ENCODE data around the gene IFIT1B. TPM values are rescaled to one million over a fixed set of nuclear protein-coding genes. Genes with fewer than 3 reads are reported as not detected.

Gene IFIT1B
- total RNA-seq, 1 donor from 2014 or later: not detected

DNA sequence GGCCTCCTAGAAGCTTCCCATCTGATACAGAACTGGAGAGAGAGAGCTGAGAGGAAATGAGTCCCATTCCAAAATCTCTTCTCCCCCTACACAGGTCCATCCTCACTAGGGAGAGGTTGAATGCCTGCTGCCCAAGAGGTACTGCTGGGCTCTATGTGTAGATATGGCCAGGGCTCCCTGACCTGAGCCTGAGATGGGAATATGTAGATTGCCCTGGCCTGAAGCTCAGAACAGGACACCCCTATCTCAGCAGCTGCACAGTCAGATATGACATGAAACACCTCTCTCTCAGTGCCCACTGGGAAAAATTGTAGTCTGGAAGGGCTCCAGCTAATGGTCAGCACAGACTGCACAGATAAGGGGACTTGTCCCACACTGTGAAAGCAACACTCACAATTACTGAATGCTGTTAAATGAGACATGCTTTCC, 3.1 kb upstream of the IFIT1B start:
- no peaks in the 10 kb centered on the region for H3K36me3 ChIP-seq
- H3K27ac ChIP-seq: peak overlapping the region; percentile 76
- peak in 1 of 2 donors; percentile 85 for DNase-seq (ENCODE audit: extremely low spot score in 2 of 2)
- H3K27me3 ChIP-seq: no peaks in the 10 kb centered on the region
- TF ChIP-seq POLR2AphosphoS5 (IDR thresholded peaks at IDR 0.05; ENCODE audit: insufficient read depth in 1 of 2, low read depth in 1 of 2) (no peak), POLR2A (IDR thresholded peaks at IDR 0.05) (no peak)
- TF ChIP-seq, protein P1, sequence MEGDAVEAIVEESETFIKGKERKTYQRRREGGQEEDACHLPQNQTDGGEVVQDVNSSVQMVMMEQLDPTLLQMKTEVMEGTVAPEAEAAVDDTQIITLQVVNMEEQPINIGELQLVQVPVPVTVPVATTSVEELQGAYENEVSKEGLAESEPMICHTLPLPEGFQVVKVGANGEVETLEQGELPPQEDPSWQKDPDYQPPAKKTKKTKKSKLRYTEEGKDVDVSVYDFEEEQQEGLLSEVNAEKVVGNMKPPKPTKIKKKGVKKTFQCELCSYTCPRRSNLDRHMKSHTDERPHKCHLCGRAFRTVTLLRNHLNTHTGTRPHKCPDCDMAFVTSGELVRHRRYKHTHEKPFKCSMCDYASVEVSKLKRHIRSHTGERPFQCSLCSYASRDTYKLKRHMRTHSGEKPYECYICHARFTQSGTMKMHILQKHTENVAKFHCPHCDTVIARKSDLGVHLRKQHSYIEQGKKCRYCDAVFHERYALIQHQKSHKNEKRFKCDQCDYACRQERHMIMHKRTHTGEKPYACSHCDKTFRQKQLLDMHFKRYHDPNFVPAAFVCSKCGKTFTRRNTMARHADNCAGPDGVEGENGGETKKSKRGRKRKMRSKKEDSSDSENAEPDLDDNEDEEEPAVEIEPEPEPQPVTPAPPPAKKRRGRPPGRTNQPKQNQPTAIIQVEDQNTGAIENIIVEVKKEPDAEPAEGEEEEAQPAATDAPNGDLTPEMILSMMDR (IDR thresholded peaks at IDR 0.05): no peak
- no peak overlapping the region for H3K4me3 ChIP-seq
- peaks cover 19% of the 10 kb centered on the region for H3K4me1 ChIP-seq
- intact Hi-C loops (cut with DNase I): loop anchor here (5.0 kb wide), 1 partner anchor 1357 kb away; no protein-coding TSS in a partner anchor
- H3K9me3 ChIP-seq: no peaks in the 10 kb centered on the region

GRCh38 chr10:89379103-89379502, 1.2 kb downstream of the IFIT1B start:
- no peaks in the 10 kb centered on the region for H3K27me3 ChIP-seq
- TF ChIP-seq POLR2A (IDR thresholded peaks at IDR 0.05) (no peak), POLR2AphosphoS5 (IDR thresholded peaks at IDR 0.05; ENCODE audit: insufficient read depth in 1 of 2, low read depth in 1 of 2) (no peak)
- TF ChIP-seq, protein P1 (IDR thresholded peaks at IDR 0.05): no peak
- no peak for DNase-seq (ENCODE audit: extremely low spot score in 2 of 2)
- peaks cover 8% of the 10 kb centered on the region for H3K4me1 ChIP-seq
- H3K9me3 ChIP-seq: no peaks in the 10 kb centered on the region
- H3K4me3 ChIP-seq: no peak overlapping the region
- no peaks in the 10 kb centered on the region for H3K36me3 ChIP-seq
- H3K27ac ChIP-seq: no peak overlapping the region
- intact Hi-C loops (cut with DNase I): loop anchor here (5.0 kb wide), 1 partner anchor 1362 kb away; no protein-coding TSS in a partner anchor

- no peaks in the 10 kb centered on the region for H3K27me3 ChIP-seq
Measured at GRCh38 chr10:89382757-89383156, 4.9 kb downstream of the IFIT1B start.

GRCh38 chr10:89384474-89385340, 6.9 kb downstream of the IFIT1B start:
- intact Hi-C loops (cut with DNase I): no loop called here
- DNase-seq (ENCODE audit: extremely low spot score in 2 of 2): no peak
- TF ChIP-seq POLR2A (IDR thresholded peaks at IDR 0.05): no peak
- TF ChIP-seq, protein P1 (IDR thresholded peaks at IDR 0.05): no peak
- no peak for TF ChIP-seq POLR2AphosphoS5 (IDR thresholded peaks at IDR 0.05; ENCODE audit: insufficient read depth in 1 of 2, low read depth in 1 of 2)
- Histone ChIP-seq H3K27me3 (no peaks in the 10 kb centered on the region), H3K4me1 (no peaks in the 10 kb centered on the region), H3K36me3 (no peaks in the 10 kb centered on the region), H3K27ac (no peak overlapping the region), H3K9me3 (no peaks in the 10 kb centered on the region), H3K4me3 (no peak overlapping the region)

More at GRCh38 chr10:89382757-89383156, 4.9 kb downstream of the IFIT1B start:
- H3K9me3 ChIP-seq: no peaks in the 10 kb centered on the region
- no peak for DNase-seq (ENCODE audit: extremely low spot score in 2 of 2)
- H3K36me3 ChIP-seq: no peaks in the 10 kb centered on the region
- no peaks in the 10 kb centered on the region for H3K4me1 ChIP-seq
- intact Hi-C loops (cut with DNase I): no loop called here
- H3K27ac ChIP-seq: no peak overlapping the region
- TF ChIP-seq POLR2AphosphoS5 (IDR thresholded peaks at IDR 0.05; ENCODE audit: insufficient read depth in 1 of 2, low read depth in 1 of 2) (no peak), POLR2A (IDR thresholded peaks at IDR 0.05) (no peak)
- TF ChIP-seq, protein P1 (IDR thresholded peaks at IDR 0.05): no peak
- no peak overlapping the region for H3K4me3 ChIP-seq

- Histone ChIP-seq H3K4me3 (no peak overlapping the region), H3K27ac (no peak overlapping the region), H3K4me1 (peaks cover 12% of the 10 kb centered on the region), H3K27me3 (no peaks in the 10 kb centered on the region), H3K36me3 (no peaks in the 10 kb centered on the region), H3K9me3 (no peaks in the 10 kb centered on the region)
- TF ChIP-seq POLR2AphosphoS5 (IDR thresholded peaks at IDR 0.05; ENCODE audit: insufficient read depth in 1 of 2, low read depth in 1 of 2): no peak
- TF ChIP-seq, protein P1 (IDR thresholded peaks at IDR 0.05): no peak
- TF ChIP-seq POLR2A (IDR thresholded peaks at IDR 0.05): no peak
- intact Hi-C loops (cut with DNase I): no loop called here
- no peak for DNase-seq (ENCODE audit: extremely low spot score in 2 of 2)
Measured at GRCh38 chr10:89388806-89389205, 10.9 kb downstream of the IFIT1B start.

All from vagina (tissue), 2 donors.